ENCODE measurements around the gene ARHGAP24.

GRCh38 chr4:85993641-85994040 lies 518.7 kb downstream of the ARHGAP24 start:
- TF ChIP-seq, protein P1, sequence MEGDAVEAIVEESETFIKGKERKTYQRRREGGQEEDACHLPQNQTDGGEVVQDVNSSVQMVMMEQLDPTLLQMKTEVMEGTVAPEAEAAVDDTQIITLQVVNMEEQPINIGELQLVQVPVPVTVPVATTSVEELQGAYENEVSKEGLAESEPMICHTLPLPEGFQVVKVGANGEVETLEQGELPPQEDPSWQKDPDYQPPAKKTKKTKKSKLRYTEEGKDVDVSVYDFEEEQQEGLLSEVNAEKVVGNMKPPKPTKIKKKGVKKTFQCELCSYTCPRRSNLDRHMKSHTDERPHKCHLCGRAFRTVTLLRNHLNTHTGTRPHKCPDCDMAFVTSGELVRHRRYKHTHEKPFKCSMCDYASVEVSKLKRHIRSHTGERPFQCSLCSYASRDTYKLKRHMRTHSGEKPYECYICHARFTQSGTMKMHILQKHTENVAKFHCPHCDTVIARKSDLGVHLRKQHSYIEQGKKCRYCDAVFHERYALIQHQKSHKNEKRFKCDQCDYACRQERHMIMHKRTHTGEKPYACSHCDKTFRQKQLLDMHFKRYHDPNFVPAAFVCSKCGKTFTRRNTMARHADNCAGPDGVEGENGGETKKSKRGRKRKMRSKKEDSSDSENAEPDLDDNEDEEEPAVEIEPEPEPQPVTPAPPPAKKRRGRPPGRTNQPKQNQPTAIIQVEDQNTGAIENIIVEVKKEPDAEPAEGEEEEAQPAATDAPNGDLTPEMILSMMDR (IDR thresholded peaks at IDR 0.05), result no peak
- no peak for TF ChIP-seq POLR2A (IDR thresholded peaks at IDR 0.05)
- no peak for TF ChIP-seq POLR2AphosphoS5 (IDR thresholded peaks at IDR 0.05)

Measured in breast epithelium (tissue), 3 donors.